ENCODE results near the gene OR56A5. TPM values are rescaled to one million over a fixed set of nuclear protein-coding genes. Genes with fewer than 3 reads are reported as not detected.

OR56A5 gene
- not detected in 5 replicates for total RNA-seq (2022; extraction: Qiagen RNA extraction; ENCODE audit: low read depth)

GRCh38 chr11:5968394-5968793 lies at the start of gene OR56A5:
TSS of gene OR56A5 (minus strand) at chr11:5968494. CDS start at chr11:5968494, 0 bp downstream.

GRCh38 chr11:6006846-6007245 lies 38.6 kb upstream of the OR56A5 start, which contains the start of gene OR56A4:
TSS of gene OR56A4 (minus strand) at chr11:6006946. CDS start at chr11:6002992, 3,954 bp downstream.

GRCh38 chr11:5986885-5987284 lies 18.6 kb upstream of the OR56A5 start, which contains the start of gene OR52L1:
TSS of gene OR52L1 (minus strand) at chr11:5986985. CDS start at chr11:5986930, 55 bp downstream.

GRCh38 chr11:5941951-5942350 lies 26.3 kb downstream of the OR56A5 start, which contains the start of gene OR56A3:
TSS of gene OR56A3 (plus strand) at chr11:5942251. CDS start at chr11:5947347, 5,096 bp downstream.

Other genes with a start within 250 kb of the OR56A5 start
- gene OR56B1, start 232.0 kb downstream of the OR56A5 start, total RNA-seq (2022; extraction: Qiagen RNA extraction; ENCODE audit: low read depth) = not detected in 5 replicates
- not detected in 5 replicates for gene OR52N4, start 214.3 kb downstream of the OR56A5 start, total RNA-seq (2022; extraction: Qiagen RNA extraction; ENCODE audit: low read depth)
- not detected in 5 replicates for gene OR52N5, start 185.1 kb downstream of the OR56A5 start, total RNA-seq (2022; extraction: Qiagen RNA extraction; ENCODE audit: low read depth)
- not detected in 5 replicates for gene OR52N1, start 177.2 kb downstream of the OR56A5 start, total RNA-seq (2022; extraction: Qiagen RNA extraction; ENCODE audit: low read depth)
- not detected in 5 replicates for gene OR52N2, start 159.6 kb downstream of the OR56A5 start, total RNA-seq (2022; extraction: Qiagen RNA extraction; ENCODE audit: low read depth)
- not detected in 5 replicates for gene OR52E6, start 126.6 kb downstream of the OR56A5 start, total RNA-seq (2022; extraction: Qiagen RNA extraction; ENCODE audit: low read depth)
- not detected in 5 replicates for gene OR52E8, start 110.8 kb downstream of the OR56A5 start, total RNA-seq (2022; extraction: Qiagen RNA extraction; ENCODE audit: low read depth)
- not detected in 5 replicates for gene OR52E4, start 87.9 kb downstream of the OR56A5 start, total RNA-seq (2022; extraction: Qiagen RNA extraction; ENCODE audit: low read depth)
- gene OR52E5, start 75.3 kb downstream of the OR56A5 start, total RNA-seq (2022; extraction: Qiagen RNA extraction; ENCODE audit: low read depth) = not detected in 5 replicates
- not detected in 5 replicates for gene OR56A3, start 26.2 kb downstream of the OR56A5 start, total RNA-seq (2022; extraction: Qiagen RNA extraction; ENCODE audit: low read depth)
- gene OR52L1, start 18.5 kb upstream of the OR56A5 start, total RNA-seq (2022; extraction: Qiagen RNA extraction; ENCODE audit: low read depth) = not detected in 5 replicates
- not detected in 5 replicates for gene OR56A4, start 38.5 kb upstream of the OR56A5 start, total RNA-seq (2022; extraction: Qiagen RNA extraction; ENCODE audit: low read depth)
- gene OR56A1, start 62.3 kb upstream of the OR56A5 start, total RNA-seq (2022; extraction: Qiagen RNA extraction; ENCODE audit: low read depth) = not detected in 5 replicates
- not detected in 5 replicates for gene OR56B4, start 139.2 kb upstream of the OR56A5 start, total RNA-seq (2022; extraction: Qiagen RNA extraction; ENCODE audit: low read depth)
- gene OR52B2, start 201.8 kb upstream of the OR56A5 start, total RNA-seq (2022; extraction: Qiagen RNA extraction; ENCODE audit: low read depth) = not detected in 5 replicates
- gene OR52W1, start 230.7 kb upstream of the OR56A5 start, total RNA-seq (2022; extraction: Qiagen RNA extraction; ENCODE audit: low read depth) = not detected in 5 replicates
- gene C11orf42, start 237.1 kb upstream of the OR56A5 start, total RNA-seq (2022; extraction: Qiagen RNA extraction; ENCODE audit: low read depth) = not detected in 5 replicates

Measured in A549 treated with GW870086 at 1 μM for 4 hours (cell line).